HUES6 (cell line): ENCODE data around the gene STARD8.
"Not testable (repeated sequence)": the region's sequence is repeated elsewhere in the genome, so short reads cannot be mapped to it uniquely, and the experiment has no call there.

Experiments used
- H3K27ac ChIP-seq: 2 replicates; pipeline ENCODE4 v1.7.0; 2013; ENCODE audit warnings: low read depth, mild to moderate bottlenecking, low read length, inconsistent platforms
- H3K27me3 ChIP-seq: 2 replicates; pipeline ENCODE4 v1.6.1; 2013; ENCODE audit warnings: low read length; ENCODE audit not compliant: control insufficient read depth, insufficient read depth
- H3K36me3 ChIP-seq: 2 replicates; pipeline ENCODE4 v1.6.1; 2013; ENCODE audit warnings: low read length; ENCODE audit not compliant: control insufficient read depth, insufficient read depth
- H3K4me1 ChIP-seq: 2 replicates; pipeline ENCODE4 v1.6.1; 2013; ENCODE audit warnings: low read length; ENCODE audit not compliant: control insufficient read depth, insufficient read depth
- H3K4me3 ChIP-seq: 2 replicates; pipeline ENCODE4 v1.5.1; 2013; ENCODE audit warnings: low read depth, low read length
- H3K9ac ChIP-seq: one replicate; pipeline ENCODE4 v1.6.1; 2013; ENCODE audit warnings: mild to moderate bottlenecking, low read length
- H3K9me3 ChIP-seq: 2 replicates; pipeline ENCODE4 v1.6.1; 2013; ENCODE audit warnings: low read depth, low read length; ENCODE audit not compliant: control insufficient read depth, insufficient read depth

Gene STARD8

DNA sequence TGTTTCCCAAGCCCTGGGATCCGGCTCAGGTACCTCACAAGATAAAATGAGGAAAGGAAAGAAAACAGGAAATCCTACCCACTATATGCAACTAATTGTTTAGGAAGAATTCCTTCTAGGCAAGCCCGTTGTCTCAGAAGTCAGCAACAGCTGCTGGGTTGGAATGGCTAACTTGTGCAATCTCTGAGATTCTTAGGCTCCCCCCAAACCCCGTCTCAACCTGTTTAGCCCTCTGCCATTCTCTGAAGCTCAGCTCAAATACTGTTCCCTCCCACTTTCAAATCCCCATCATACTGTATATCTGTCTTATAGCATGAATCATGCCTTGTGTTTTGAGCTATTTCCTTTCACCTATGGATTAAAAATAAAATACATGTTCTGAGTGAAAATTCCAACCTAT lies 28.9 kb downstream of the STARD8 start:
- H3K27ac ChIP-seq: no peak overlapping the region
- H3K4me3 ChIP-seq: no peak overlapping the region
- H3K9ac ChIP-seq: no peak overlapping the region

DNA sequence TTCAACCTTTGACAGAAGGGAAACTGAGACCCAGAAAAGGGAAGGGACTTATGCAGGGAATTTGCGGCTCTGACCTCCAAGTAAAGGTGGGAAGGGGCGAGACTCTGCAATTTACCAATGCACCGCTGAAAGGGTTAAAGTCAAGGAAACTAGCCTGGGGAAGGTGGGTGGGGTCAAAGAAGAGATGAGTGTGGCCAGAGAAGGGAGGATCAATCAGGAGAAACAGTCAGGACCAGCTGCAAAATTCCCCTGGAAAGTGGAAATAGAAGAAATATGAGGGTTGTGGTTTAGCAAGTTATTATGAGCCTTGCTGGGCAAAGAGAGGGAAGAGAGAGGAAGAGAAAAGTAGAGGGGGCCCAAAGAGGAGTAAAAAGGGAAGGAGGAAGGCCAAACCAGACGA lies 30.5 kb downstream of the STARD8 start:
- no peak overlapping the region for H3K4me3 ChIP-seq
- H3K27ac ChIP-seq: no peak overlapping the region
- no peak overlapping the region for H3K9ac ChIP-seq
- H3K4me1 ChIP-seq: peaks cover 36% of the 10 kb centered on the region; the same call in 1 of the 2 replicates
- no peaks in the 10 kb centered on the region; the same call in 1 of the 2 replicates for H3K9me3 ChIP-seq
- no peaks in the 10 kb centered on the region for H3K27me3 ChIP-seq
- H3K36me3 ChIP-seq: no peaks in the 10 kb centered on the region

More for the DNA sequence above, 28.9 kb downstream of the STARD8 start:
- no peaks in the 10 kb centered on the region for H3K27me3 ChIP-seq
- no peaks in the 10 kb centered on the region; the same call in 1 of the 2 replicates for H3K9me3 ChIP-seq
- H3K36me3 ChIP-seq: no peaks in the 10 kb centered on the region
- H3K4me1 ChIP-seq: peaks cover 51% of the 10 kb centered on the region; the same call in 1 of the 2 replicates

- Histone ChIP-seq H3K36me3 (no peaks in the 10 kb centered on the region), H3K9me3 (no peaks in the 10 kb centered on the region; the same call in 1 of the 2 replicates), H3K9ac (no peak overlapping the region), H3K4me1 (peaks cover 49% of the 10 kb centered on the region), H3K4me3 (no peak overlapping the region), H3K27me3 (no peaks in the 10 kb centered on the region), H3K27ac (no peak overlapping the region)
These were observed 34.0 kb downstream of the STARD8 start for GRCh38 chrX:68681443-68681941.

DNA sequence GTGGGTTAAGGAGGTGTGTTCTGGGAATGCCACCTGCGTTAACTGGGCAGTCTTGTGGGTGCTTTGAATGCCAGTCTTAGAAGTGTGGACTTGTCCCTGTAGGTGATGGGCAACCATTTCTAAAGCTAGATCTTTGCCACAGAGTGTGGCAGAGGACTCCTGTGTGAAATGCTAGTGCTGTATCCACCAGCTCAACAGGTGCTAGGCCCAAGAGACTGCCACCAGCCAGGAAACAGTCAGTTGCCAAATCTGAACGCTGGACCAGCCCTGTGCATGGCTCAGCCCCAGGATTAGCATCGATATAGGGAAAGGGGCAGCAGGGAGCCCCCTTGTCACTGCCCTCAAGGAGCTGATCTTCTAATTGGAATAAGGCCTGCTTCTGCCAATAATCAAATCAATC lies 35.3 kb downstream of the STARD8 start:
- Histone ChIP-seq H3K9me3 (no peaks in the 10 kb centered on the region; the same call in 1 of the 2 replicates), H3K27me3 (peaks cover 11% of the 10 kb centered on the region), H3K27ac (no peak overlapping the region), H3K9ac (no peak overlapping the region), H3K4me1 (peaks cover 57% of the 10 kb centered on the region), H3K4me3 (no peak overlapping the region), H3K36me3 (no peaks in the 10 kb centered on the region)

DNA sequence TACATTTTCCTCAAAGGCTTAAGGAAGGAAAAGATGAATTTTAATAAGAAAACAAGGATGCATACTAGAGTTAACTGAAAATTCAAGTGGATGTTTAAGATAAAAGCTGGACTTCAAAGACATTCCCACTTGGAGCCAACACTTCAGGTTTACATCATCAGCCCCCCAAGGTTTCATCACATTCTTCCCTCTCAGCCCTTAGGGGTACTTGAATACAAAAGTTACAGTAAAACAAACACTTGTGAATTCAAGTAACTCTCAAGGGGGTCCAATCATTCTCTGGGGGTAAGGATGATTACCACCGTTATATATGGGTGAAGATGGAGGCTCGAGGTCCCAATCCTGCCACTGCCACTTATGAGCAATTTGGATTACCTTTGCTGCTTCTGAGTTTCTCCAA lies 36.1 kb downstream of the STARD8 start:
- Histone ChIP-seq H3K4me3 (no peak overlapping the region), H3K9ac (no peak overlapping the region), H3K27ac (no peak overlapping the region)

DNA sequence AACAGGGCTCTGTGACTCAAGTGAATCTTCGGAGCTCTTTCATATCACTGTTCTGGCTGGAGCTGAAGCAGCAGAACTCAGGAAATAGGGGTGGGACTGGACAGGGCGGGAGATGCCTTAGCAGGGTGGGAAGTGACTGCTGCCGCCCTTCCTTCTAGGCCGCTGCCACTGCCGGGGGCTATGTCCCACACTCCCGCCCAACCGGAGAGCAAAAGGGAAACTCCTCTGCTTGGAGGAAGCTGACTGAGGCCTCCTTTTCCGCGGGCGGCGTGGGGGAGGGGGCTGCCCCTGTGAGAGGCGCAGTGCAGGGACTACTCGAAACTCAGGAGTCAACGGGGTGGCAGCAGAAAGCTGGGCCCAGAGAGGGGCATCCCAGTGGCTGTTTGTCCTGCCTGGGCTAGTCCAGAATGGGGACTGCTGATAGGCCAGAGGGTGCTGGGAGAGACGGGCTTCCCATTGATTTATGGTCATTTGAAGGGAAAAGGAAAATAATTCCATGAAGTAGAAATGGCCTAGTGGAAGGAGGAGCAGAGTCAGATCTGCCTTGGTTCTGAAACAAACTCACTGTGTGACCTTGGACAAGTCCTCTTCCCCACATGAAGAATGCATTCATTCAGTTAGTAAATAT lies 36.9 kb downstream of the STARD8 start:
- peaks cover 11% of the 10 kb centered on the region for H3K27me3 ChIP-seq
- no peaks in the 10 kb centered on the region for H3K36me3 ChIP-seq
- H3K9me3 ChIP-seq: no peaks in the 10 kb centered on the region; the same call in 1 of the 2 replicates
- H3K27ac ChIP-seq: no peak overlapping the region
- no peak overlapping the region for H3K9ac ChIP-seq
- no peak overlapping the region; the same call in 1 of the 2 replicates for H3K4me3 ChIP-seq
- peaks cover 48% of the 10 kb centered on the region for H3K4me1 ChIP-seq

More for the DNA sequence above, 36.1 kb downstream of the STARD8 start:
- peaks cover 11% of the 10 kb centered on the region for H3K27me3 ChIP-seq
- H3K4me1 ChIP-seq: peaks cover 50% of the 10 kb centered on the region
- no peaks in the 10 kb centered on the region for H3K36me3 ChIP-seq
- no peaks in the 10 kb centered on the region; the same call in 1 of the 2 replicates for H3K9me3 ChIP-seq

GRCh38 chrX:68684919-68685304 lies 37.4 kb downstream of the STARD8 start:
- no peak overlapping the region for H3K27ac ChIP-seq
- no peak overlapping the region for H3K4me3 ChIP-seq
- H3K9me3 ChIP-seq: no peaks in the 10 kb centered on the region; the same call in 1 of the 2 replicates
- peaks cover 43% of the 10 kb centered on the region for H3K4me1 ChIP-seq
- H3K9ac ChIP-seq: no peak overlapping the region
- peaks cover 11% of the 10 kb centered on the region for H3K27me3 ChIP-seq
- H3K36me3 ChIP-seq: no peaks in the 10 kb centered on the region

DNA sequence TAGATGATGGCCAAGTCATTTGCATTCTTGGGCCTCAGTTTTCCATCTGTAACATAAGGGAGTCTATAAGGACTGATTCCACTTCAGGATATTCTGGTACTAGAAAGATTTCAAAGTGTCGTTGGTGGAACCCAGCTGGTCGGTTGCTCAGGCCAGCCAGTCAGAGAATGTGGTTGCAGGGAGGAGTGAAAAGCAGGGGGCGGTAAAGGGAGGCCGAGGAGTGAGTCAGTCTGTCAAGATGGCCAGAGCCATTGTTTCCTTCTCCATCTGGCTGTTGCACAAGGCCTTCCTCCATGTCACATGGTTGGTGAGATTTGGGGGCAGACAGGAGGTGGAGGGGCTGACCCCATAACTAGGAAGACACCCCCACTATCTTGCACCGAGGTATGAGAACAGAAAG lies 38.2 kb downstream of the STARD8 start:
- H3K27ac ChIP-seq: no peak overlapping the region
- H3K4me1 ChIP-seq: peaks cover 36% of the 10 kb centered on the region
- no peaks in the 10 kb centered on the region for H3K36me3 ChIP-seq
- H3K4me3 ChIP-seq: peak overlapping the region; percentile 57
- peaks cover 11% of the 10 kb centered on the region for H3K27me3 ChIP-seq
- H3K9ac ChIP-seq: no peak overlapping the region
- no peaks in the 10 kb centered on the region; the same call in 1 of the 2 replicates for H3K9me3 ChIP-seq

- Histone ChIP-seq H3K27ac (no peak overlapping the region; the same call in 1 of the 2 replicates), H3K27me3 (peaks cover 11% of the 10 kb centered on the region), H3K4me3 (peak overlapping the region; percentile 57), H3K36me3 (no peaks in the 10 kb centered on the region), H3K9me3 (no peaks in the 10 kb centered on the region; the same call in 1 of the 2 replicates), H3K4me1 (peaks cover 35% of the 10 kb centered on the region), H3K9ac (peak overlapping the region; percentile 58)
These were observed 38.9 kb downstream of the STARD8 start for GRCh38 chrX:68686097-68686977.

- H3K36me3 ChIP-seq, H3K4me3 ChIP-seq, H3K9me3 ChIP-seq, H3K27ac ChIP-seq, H3K9ac ChIP-seq: not testable (repeated sequence)
- peaks cover 38% of the 10 kb centered on the region for H3K4me1 ChIP-seq
- H3K27me3 ChIP-seq: peaks cover 20% of the 10 kb centered on the region
These were observed 41.5 kb downstream of the STARD8 start for GRCh38 chrX:68688931-68689330.
